ENCODE data around the gene NRXN3.

DNA sequence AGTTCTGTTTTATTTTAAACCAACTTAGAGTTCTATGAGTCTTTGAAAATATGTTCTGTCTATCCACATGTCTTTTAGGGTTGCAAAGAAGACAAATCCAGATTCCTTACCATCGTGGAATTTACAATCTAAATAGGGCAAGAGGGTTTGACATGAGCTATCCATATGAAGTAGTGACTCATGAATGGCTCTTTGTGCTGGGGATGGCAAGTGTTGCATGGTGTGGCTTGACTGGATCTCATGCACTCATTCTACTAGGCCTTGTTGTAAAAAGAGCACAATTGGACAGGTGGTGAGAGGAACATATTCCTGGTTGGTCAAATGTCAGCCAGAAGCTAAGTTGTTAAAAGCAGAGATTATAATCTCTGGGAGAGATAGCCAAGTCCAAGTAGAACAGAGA lies 1532.0 kb downstream of the NRXN3 start:
- TF ChIP-seq, protein P1, sequence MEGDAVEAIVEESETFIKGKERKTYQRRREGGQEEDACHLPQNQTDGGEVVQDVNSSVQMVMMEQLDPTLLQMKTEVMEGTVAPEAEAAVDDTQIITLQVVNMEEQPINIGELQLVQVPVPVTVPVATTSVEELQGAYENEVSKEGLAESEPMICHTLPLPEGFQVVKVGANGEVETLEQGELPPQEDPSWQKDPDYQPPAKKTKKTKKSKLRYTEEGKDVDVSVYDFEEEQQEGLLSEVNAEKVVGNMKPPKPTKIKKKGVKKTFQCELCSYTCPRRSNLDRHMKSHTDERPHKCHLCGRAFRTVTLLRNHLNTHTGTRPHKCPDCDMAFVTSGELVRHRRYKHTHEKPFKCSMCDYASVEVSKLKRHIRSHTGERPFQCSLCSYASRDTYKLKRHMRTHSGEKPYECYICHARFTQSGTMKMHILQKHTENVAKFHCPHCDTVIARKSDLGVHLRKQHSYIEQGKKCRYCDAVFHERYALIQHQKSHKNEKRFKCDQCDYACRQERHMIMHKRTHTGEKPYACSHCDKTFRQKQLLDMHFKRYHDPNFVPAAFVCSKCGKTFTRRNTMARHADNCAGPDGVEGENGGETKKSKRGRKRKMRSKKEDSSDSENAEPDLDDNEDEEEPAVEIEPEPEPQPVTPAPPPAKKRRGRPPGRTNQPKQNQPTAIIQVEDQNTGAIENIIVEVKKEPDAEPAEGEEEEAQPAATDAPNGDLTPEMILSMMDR (optimal IDR thresholded peaks at IDR 0.05 in 1 of 3, IDR thresholded peaks at IDR 0.05 in 1 of 3, conservative IDR thresholded peaks at IDR 0.05 in 1 of 3; ENCODE audit: extremely low read depth in 1 of 3, insufficient read depth in 2 of 3, low read length in 3 of 3): no peak
- no peak for TF ChIP-seq EZH2 (IDR thresholded peaks at IDR 0.05; ENCODE audit: low read length)
